MM.1S (cell line): ENCODE results near the gene BID.

Experiments used
- DNase-seq: peaks from one replicate; pipeline ENCODE4 v3.0.0-alpha.2; 2015
- H2AFZ ChIP-seq: fragments of 300-600 bp; sonication (generic); 2 replicates; pipeline ENCODE4 v1.6.0; 2016; ENCODE audit warnings: antibody characterized with exemption, low read length
- H3F3A ChIP-seq: fragments of 300-600 bp; sonication (generic); 2 replicates; pipeline ENCODE4 v1.6.1; 2016; ENCODE audit warnings: mild to moderate bottlenecking, antibody characterized with exemption, low read length, moderate library complexity, mixed read lengths; ENCODE audit not compliant: insufficient read depth
- H3K27ac ChIP-seq: fragments of 300-600 bp; sonication (generic); 2 replicates; pipeline ENCODE4 v1.5.1; 2016; ENCODE audit warnings: mild to moderate bottlenecking, low read length
- H3K27me3 ChIP-seq: fragments of 300-600 bp; sonication (generic); replicated peaks from 2 replicates; pipeline ENCODE4 v1.6.0; 2016; ENCODE audit warnings: low read length; ENCODE audit not compliant: insufficient read depth
- H3K36me3 ChIP-seq: fragments of 300-600 bp; sonication (generic); replicated peaks from 2 replicates; pipeline ENCODE4 v1.6.1; 2016; ENCODE audit warnings: mild to moderate bottlenecking, low read length, mixed read lengths; ENCODE audit not compliant: insufficient read depth
- H3K4me1 ChIP-seq: fragments of 300-600 bp; sonication (generic); 2 replicates; pipeline ENCODE4 v1.6.1; 2016; ENCODE audit warnings: low read length, mixed read lengths
- H3K4me2 ChIP-seq: fragments of 300-600 bp; sonication (generic); 2 replicates; pipeline ENCODE4 v1.6.0; 2016; ENCODE audit warnings: low read depth, low read length
- H3K4me3 ChIP-seq: fragments of 300-600 bp; sonication (generic); 2 replicates; pipeline ENCODE4 v1.5.1; 2016; ENCODE audit warnings: low read length, mixed read lengths
- H3K79me2 ChIP-seq: fragments of 300-600 bp; sonication (generic); 2 replicates; pipeline ENCODE4 v1.6.1; 2016; ENCODE audit warnings: mixed run types, low read length, mixed read lengths
- H3K9ac ChIP-seq: fragments of 300-600 bp; sonication (generic); 2 replicates; pipeline ENCODE4 v1.6.1; 2016; ENCODE audit warnings: low read length, mixed read lengths
- H3K9me2 ChIP-seq: fragments of 300-600 bp; sonication (generic); replicated peaks from 2 replicates; pipeline ENCODE4 v1.6.1; 2016; ENCODE audit warnings: mild to moderate bottlenecking, low read length, mixed read lengths; ENCODE audit not compliant: insufficient read depth
- H3K9me3 ChIP-seq: fragments of 300-600 bp; sonication (generic); replicated peaks from 2 replicates; pipeline ENCODE4 v1.6.1; 2016; ENCODE audit warnings: mild to moderate bottlenecking, low read length, mixed read lengths; ENCODE audit not compliant: insufficient read depth
- H4K20me1 ChIP-seq: fragments of 300-600 bp; sonication (generic); 2 replicates; pipeline ENCODE4 v1.6.1; 2016; ENCODE audit warnings: mild to moderate bottlenecking, low read length, moderate library complexity, mixed read lengths; ENCODE audit not compliant: insufficient read depth
- CTCF ChIP-seq: fragments of 300-600 bp; sonication (generic); IDR thresholded peaks from 2 replicates; pipeline ENCODE4 v1.5.1; 2016; ENCODE audit warnings: antibody characterized with exemption, low read length, mixed read lengths
- EZH2 ChIP-seq: fragments of 300-600 bp; sonication (generic); optimal IDR thresholded peaks from 2 replicates; pipeline ENCODE3; 2017; ENCODE audit warnings: low read depth, mild to moderate bottlenecking, antibody characterized with exemption, low read length, mixed read lengths
- EZH2phosphoT487 ChIP-seq: fragments of 300-600 bp; sonication (generic); IDR thresholded peaks from 2 replicates; pipeline ENCODE4 v1.6.1; 2018; ENCODE audit warnings: antibody characterized with exemption, low read length

The BID gene

GRCh38 chr22:17748555-17749353, 25.5 kb downstream of the BID start:
- H3K9ac ChIP-seq = no peak overlapping the region
- H3K27me3 ChIP-seq = no peaks in the 10 kb centered on the region
- H3K4me3 ChIP-seq = no peak overlapping the region
- no peak overlapping the region for H2AFZ ChIP-seq
- H3F3A ChIP-seq = no peaks in the 10 kb centered on the region
- no peak for DNase-seq
- H4K20me1 ChIP-seq = no peaks in the 10 kb centered on the region
- H3K27ac ChIP-seq = no peak overlapping the region
- TF ChIP-seq EZH2phosphoT487 (no peak), CTCF (no peak), EZH2 (no peak)
- H3K9me3 ChIP-seq = no peaks in the 10 kb centered on the region
- no peak overlapping the region for H3K4me2 ChIP-seq
- H3K9me2 ChIP-seq = no peaks in the 10 kb centered on the region
- no peaks in the 10 kb centered on the region for H3K36me3 ChIP-seq
- peaks cover 31% of the 10 kb centered on the region for H3K79me2 ChIP-seq
- no peaks in the 10 kb centered on the region for H3K4me1 ChIP-seq

DNA sequence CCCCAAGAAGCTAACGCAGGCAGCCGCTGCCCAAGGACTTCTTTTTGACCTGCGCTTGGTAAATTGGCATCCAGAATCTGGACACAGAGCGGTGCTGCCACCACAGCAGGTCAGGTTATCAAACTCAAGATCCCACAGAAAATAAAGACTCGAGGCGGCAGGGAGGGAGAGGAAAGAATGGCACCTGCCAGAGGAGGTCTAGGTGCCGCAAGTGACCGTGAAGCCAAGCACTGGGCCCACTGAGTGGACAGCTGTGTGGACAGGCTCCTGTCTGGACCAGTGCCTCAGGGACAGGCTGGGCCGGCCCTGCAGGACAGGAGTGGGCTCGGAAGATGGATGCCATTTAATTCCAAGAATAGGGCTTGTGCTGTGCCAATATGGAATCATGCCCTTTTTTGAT, 27.4 kb downstream of the BID start:
- Histone ChIP-seq H2AFZ (no peak overlapping the region), H3K79me2 (peaks cover 17% of the 10 kb centered on the region), H3F3A (no peaks in the 10 kb centered on the region), H3K36me3 (no peaks in the 10 kb centered on the region), H3K9ac (no peak overlapping the region), H3K27ac (no peak overlapping the region), H4K20me1 (peaks cover 5% of the 10 kb centered on the region; the same call in 1 of the 2 replicates), H3K9me3 (no peaks in the 10 kb centered on the region), H3K4me2 (no peak overlapping the region), H3K9me2 (no peaks in the 10 kb centered on the region), H3K27me3 (no peaks in the 10 kb centered on the region), H3K4me1 (0 out of 2 replicates have a peak, but pooled peaks cover 3% of the 10 kb centered on the region), H3K4me3 (no peak overlapping the region)
- TF ChIP-seq EZH2 = no peak
- no peak for DNase-seq

DNA sequence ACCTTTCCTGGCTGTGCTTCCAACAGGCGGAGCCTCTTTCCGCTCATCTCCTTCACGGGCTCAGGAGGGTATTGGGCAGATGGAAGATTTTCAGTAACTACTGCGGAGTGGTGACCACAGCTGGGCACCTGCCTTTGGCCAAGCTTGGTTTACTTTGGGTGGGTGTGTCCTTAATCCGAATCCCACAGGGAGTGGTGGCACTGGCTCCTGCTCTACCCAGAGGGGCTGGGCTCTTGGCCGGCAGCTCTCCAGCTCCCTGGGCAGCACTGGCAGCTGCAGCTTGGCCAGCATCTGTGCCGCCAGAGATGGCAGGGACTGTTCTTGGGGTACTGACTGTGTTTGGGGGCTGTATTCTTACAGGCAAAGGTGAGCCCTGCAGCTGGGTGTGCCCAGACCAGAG, 29.8 kb downstream of the BID start:
- Histone ChIP-seq H3K27me3 (no peaks in the 10 kb centered on the region), H3K4me1 (0 out of 2 replicates have a peak, but pooled peaks cover 3% of the 10 kb centered on the region), H4K20me1 (peaks cover 5% of the 10 kb centered on the region; the same call in 1 of the 2 replicates), H2AFZ (no peak overlapping the region), H3K79me2 (peaks cover 3% of the 10 kb centered on the region), H3K4me2 (no peak overlapping the region), H3K9ac (no peak overlapping the region), H3F3A (no peaks in the 10 kb centered on the region), H3K27ac (no peak overlapping the region), H3K36me3 (no peaks in the 10 kb centered on the region), H3K9me3 (no peaks in the 10 kb centered on the region), H3K4me3 (no peak overlapping the region), H3K9me2 (no peaks in the 10 kb centered on the region)
- no peak for DNase-seq
- TF ChIP-seq CTCF (no peak), EZH2 (no peak), EZH2phosphoT487 (no peak)
